Neural cell (in vitro differentiated cells): ENCODE results near the gene PRKCZ. TPM values are rescaled to one million over a fixed set of nuclear protein-coding genes. Genes with fewer than 3 reads are reported as not detected.

Experiments used
- H2AFZ ChIP-seq: fragments of 200-600, 300-800 bp; sonication (generic), shearing (Covaris generic); 2 replicates; pipeline ENCODE4 v1.6.0; 2014; ENCODE audit warnings: low read depth, mild to moderate bottlenecking, antibody characterized with exemption, low read length, moderate library complexity
- H3F3A ChIP-seq: fragments of 200-600 bp; shearing (Covaris generic); 2 replicates; pipeline ENCODE4 v1.6.1; 2016; ENCODE audit warnings: mild to moderate bottlenecking, moderate library complexity, mixed read lengths, antibody characterized with exemption, low read length; ENCODE audit not compliant: insufficient read depth, poor library complexity, severe bottlenecking
- H3K27ac ChIP-seq: fragments of 200-600, 300-800 bp; sonication (generic), shearing (Covaris generic); 2 replicates; pipeline ENCODE4 v1.5.1; 2014; ENCODE audit warnings: mild to moderate bottlenecking, low read length, moderate library complexity
- H3K27me3 ChIP-seq: fragments of 300-800, 200-600 bp; sonication (generic), shearing (Covaris generic); 2 replicates; pipeline ENCODE4 v1.6.0; 2014; ENCODE audit warnings: mild to moderate bottlenecking, low read depth, low read length, moderate library complexity; ENCODE audit not compliant: insufficient read depth
- H3K36me3 ChIP-seq: fragments of 300-800, 200-600 bp; sonication (generic), shearing (Covaris generic); 2 replicates; pipeline ENCODE4 v1.5.1; 2014; ENCODE audit warnings: mild to moderate bottlenecking, antibody characterized with exemption, low read length, moderate library complexity; ENCODE audit not compliant: insufficient read depth
- H3K4me2 ChIP-seq: fragments of 300-800, 200-600 bp; sonication (generic), shearing (Covaris generic); 2 replicates; pipeline ENCODE4 v1.6.0; 2014; ENCODE audit warnings: mild to moderate bottlenecking, low read length
- H3K4me3 ChIP-seq: fragments of 300-800, 200-600 bp; sonication (generic), shearing (Covaris generic); 2 replicates; pipeline ENCODE4 v1.5.1; 2014; ENCODE audit warnings: mild to moderate bottlenecking, low read length, moderate library complexity
- H3K79me2 ChIP-seq: fragments of 200-600 bp; shearing (Covaris generic); replicated peaks from 2 replicates; pipeline ENCODE4 v1.6.0; 2014; ENCODE audit warnings: mild to moderate bottlenecking, low read length, moderate library complexity; ENCODE audit not compliant: insufficient read depth
- H3K9ac ChIP-seq: fragments of 300-800, 200-600 bp; sonication (generic), shearing (Covaris generic); 2 replicates; pipeline ENCODE4 v1.6.1; 2016; ENCODE audit warnings: mild to moderate bottlenecking, low read length, mixed read lengths
- H3K9me2 ChIP-seq: fragments of 200-600 bp; shearing (Covaris generic); 2 replicates; pipeline ENCODE4 v1.6.1; 2016; ENCODE audit warnings: mild to moderate bottlenecking, low read length, mixed read lengths; ENCODE audit not compliant: insufficient read depth
- H3K9me3 ChIP-seq: fragments of 200-600, 300-800 bp; sonication (generic), shearing (Covaris generic); 2 replicates; pipeline ENCODE4 v1.6.1; 2016; ENCODE audit warnings: mild to moderate bottlenecking, mixed run types, low read length, moderate library complexity, mixed read lengths
- H4K20me1 ChIP-seq: fragments of 200-600 bp; shearing (Covaris generic); 2 replicates; pipeline ENCODE4 v1.6.1; 2016; ENCODE audit warnings: mild to moderate bottlenecking, mixed run types; ENCODE audit not compliant: insufficient read depth
- EP300 ChIP-seq: fragments of 450-650 bp; conservative IDR thresholded peaks from 2 replicates; pipeline ENCODE4 v1.6.1; 2014; ENCODE audit warnings: antibody characterized with exemption, mild to moderate bottlenecking, moderate library complexity; ENCODE audit not compliant: poor library complexity, severe bottlenecking
- EZH2 ChIP-seq: fragments of 200-600, 300-800 bp; shearing (Covaris generic), sonication (generic); IDR thresholded peaks from 2 replicates; pipeline ENCODE4 v1.6.1; 2014; ENCODE audit warnings: antibody characterized with exemption, low read length, borderline replicate concordance, mild to moderate bottlenecking; ENCODE audit not compliant: insufficient read depth, poor library complexity, severe bottlenecking
- MXI1 ChIP-seq: fragments of 450-650 bp; conservative IDR thresholded peaks from 2 replicates; pipeline ENCODE4 v1.6.1; 2014; ENCODE audit warnings: antibody characterized with exemption, mild to moderate bottlenecking; ENCODE audit not compliant: poor library complexity, severe bottlenecking
- POLR2AphosphoS5 ChIP-seq: IDR thresholded peaks from 2 replicates; pipeline ENCODE4 v1.6.1; 2012
- RAD21 ChIP-seq: fragments of 450-650 bp; conservative IDR thresholded peaks from 2 replicates; pipeline ENCODE4 v1.6.1; 2014; ENCODE audit warnings: antibody characterized with exemption, mild to moderate bottlenecking, moderate library complexity
- REST ChIP-seq: IDR thresholded peaks from 2 replicates; pipeline ENCODE4 v1.6.1; 2012; ENCODE audit warnings: borderline replicate concordance
- SMC3 ChIP-seq: fragments of 450-650 bp; conservative IDR thresholded peaks from 2 replicates; pipeline ENCODE4 v1.6.1; 2014; ENCODE audit warnings: antibody characterized with exemption, mild to moderate bottlenecking, moderate library complexity; ENCODE audit not compliant: poor library complexity
- TAF1 ChIP-seq: IDR thresholded peaks from 2 replicates; pipeline ENCODE4 v1.6.1; 2012; ENCODE audit warnings: low read depth
- polyA plus RNA-seq: library from polyadenylated mRNA; depleted of rRNA; stranded (reverse); fragments of >200 nt; gene quantifications from 2 replicates; pipeline ENCODE4 v1.2.3, GENCODE V29; 2014
- TF ChIP-seq, protein P1 (sequence below): fragments of 450-650 bp; IDR thresholded peaks from 2 replicates; pipeline ENCODE4 v1.5.1; 2014; ENCODE audit warnings: antibody characterized with exemption, mild to moderate bottlenecking, moderate library complexity; ENCODE audit not compliant: poor library complexity, severe bottlenecking

Gene PRKCZ
- polyA plus RNA-seq, 1 donor from 2014 or later, result 54.9 TPM

- TF ChIP-seq REST (no peak), EP300 (no peak)
- no peak overlapping the region for H3K4me2 ChIP-seq
Observed at GRCh38 chr1:2080884-2081283, 30.7 kb downstream of the PRKCZ start.

GRCh38 chr1:2081326-2081885, 31.2 kb downstream of the PRKCZ start:
- H3K27ac ChIP-seq, result no peak overlapping the region
- H3K4me3 ChIP-seq, result no peak overlapping the region
- peaks cover 4% of the 10 kb centered on the region for H3K36me3 ChIP-seq
- no peak overlapping the region for H3K9ac ChIP-seq
- no peaks in the 10 kb centered on the region for H3K9me2 ChIP-seq
- H4K20me1 ChIP-seq, result no peaks in the 10 kb centered on the region
- no peaks in the 10 kb centered on the region for H3K27me3 ChIP-seq
- peaks cover 23% of the 10 kb centered on the region for H3K79me2 ChIP-seq
- H3K9me3 ChIP-seq, result peaks cover 11% of the 10 kb centered on the region
- H3K4me2 ChIP-seq, result no peak overlapping the region
- no peaks in the 10 kb centered on the region for H3F3A ChIP-seq
- no peak overlapping the region for H2AFZ ChIP-seq
- TF ChIP-seq MXI1 (no peak), SMC3 (no peak), RAD21 (no peak), REST (no peak), TAF1 (no peak), EP300 (no peak), POLR2AphosphoS5 (no peak), EZH2 (no peak)
- TF ChIP-seq, protein P1, sequence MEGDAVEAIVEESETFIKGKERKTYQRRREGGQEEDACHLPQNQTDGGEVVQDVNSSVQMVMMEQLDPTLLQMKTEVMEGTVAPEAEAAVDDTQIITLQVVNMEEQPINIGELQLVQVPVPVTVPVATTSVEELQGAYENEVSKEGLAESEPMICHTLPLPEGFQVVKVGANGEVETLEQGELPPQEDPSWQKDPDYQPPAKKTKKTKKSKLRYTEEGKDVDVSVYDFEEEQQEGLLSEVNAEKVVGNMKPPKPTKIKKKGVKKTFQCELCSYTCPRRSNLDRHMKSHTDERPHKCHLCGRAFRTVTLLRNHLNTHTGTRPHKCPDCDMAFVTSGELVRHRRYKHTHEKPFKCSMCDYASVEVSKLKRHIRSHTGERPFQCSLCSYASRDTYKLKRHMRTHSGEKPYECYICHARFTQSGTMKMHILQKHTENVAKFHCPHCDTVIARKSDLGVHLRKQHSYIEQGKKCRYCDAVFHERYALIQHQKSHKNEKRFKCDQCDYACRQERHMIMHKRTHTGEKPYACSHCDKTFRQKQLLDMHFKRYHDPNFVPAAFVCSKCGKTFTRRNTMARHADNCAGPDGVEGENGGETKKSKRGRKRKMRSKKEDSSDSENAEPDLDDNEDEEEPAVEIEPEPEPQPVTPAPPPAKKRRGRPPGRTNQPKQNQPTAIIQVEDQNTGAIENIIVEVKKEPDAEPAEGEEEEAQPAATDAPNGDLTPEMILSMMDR, result no peak

More at GRCh38 chr1:2080884-2081283, 30.7 kb downstream of the PRKCZ start:
- no peaks in the 10 kb centered on the region for H3K27me3 ChIP-seq
- no peaks in the 10 kb centered on the region for H3K9me2 ChIP-seq
- H3K9me3 ChIP-seq, result peaks cover 11% of the 10 kb centered on the region
- no peaks in the 10 kb centered on the region for H4K20me1 ChIP-seq
- no peak overlapping the region for H3K9ac ChIP-seq
- H2AFZ ChIP-seq, result no peak overlapping the region
- no peak overlapping the region for H3K27ac ChIP-seq
- H3K79me2 ChIP-seq, result peaks cover 24% of the 10 kb centered on the region
- H3K36me3 ChIP-seq, result peaks cover 4% of the 10 kb centered on the region
- H3F3A ChIP-seq, result no peaks in the 10 kb centered on the region
- no peak overlapping the region for H3K4me3 ChIP-seq
